HCT116 (cell line): ENCODE results near the gene ALX3.

ENCODE experiments used
- CTCF ChIP-seq, 3 experiments: fragments of 200-600 bp in 1 of 3; sonication (generic) in 1 of 3; IDR thresholded peaks in 2 of 3; conservative IDR thresholded peaks in 1 of 3; 2 replicates each; pipeline ENCODE4 v1.5.1; 2012 to 2017; ENCODE audit warnings: low read depth in 2 of 3, low read length in 2 of 3, antibody characterized with exemption in 1 of 3, borderline replicate concordance in 1 of 3, control low read depth in 1 of 3, mild to moderate bottlenecking in 1 of 3, mixed read lengths in 1 of 3, mixed run types in 1 of 3, moderate library complexity in 1 of 3; ENCODE audit not compliant: insufficient read depth in 1 of 3
- EGR1 ChIP-seq: IDR thresholded peaks from 2 replicates; pipeline ENCODE4 v1.6.1; 2012; ENCODE audit warnings: low read depth
- POLR2A ChIP-seq: IDR thresholded peaks from 2 replicates; pipeline ENCODE4 v1.7.0; 2011; ENCODE audit warnings: borderline replicate concordance; ENCODE audit not compliant: insufficient read depth, insufficient read length; ENCODE audit errors: extremely low read depth
- POLR2AphosphoS5 ChIP-seq: IDR thresholded peaks from 2 replicates; pipeline ENCODE4 v1.6.1; 2011; ENCODE audit warnings: mild to moderate bottlenecking, low read depth, low read length, moderate library complexity
- ZBTB33 ChIP-seq: IDR thresholded peaks from 2 replicates; pipeline ENCODE4 v1.6.1; 2011; ENCODE audit warnings: mild to moderate bottlenecking, low read length, moderate library complexity; ENCODE audit not compliant: insufficient replicate concordance; ENCODE audit errors: extremely low read depth

- TF ChIP-seq ZBTB33 = no peak
- no peak for TF ChIP-seq CTCF (IDR thresholded peaks at IDR 0.05 in 2 of 3, conservative IDR thresholded peaks at IDR 0.05 in 1 of 3; ENCODE audit: borderline replicate concordance in 1 of 3, insufficient read depth in 1 of 3, low read depth in 2 of 3, low read length in 2 of 3)
- TF ChIP-seq EGR1 = no peak
- TF ChIP-seq POLR2AphosphoS5 = no peak
- no peak for TF ChIP-seq POLR2A
These were observed 43.7 kb upstream of the ALX3 start for GRCh38 chr1:110114173-110114572.
